GM10266 (cell line): ENCODE measurements around the gene CXCL1.

ENCODE experiments used
- DNase-seq: peaks from one replicate; pipeline ENCODE4 v3.0.0; 2012; ENCODE audit errors: extremely low spot score
- TF ChIP-seq, protein P1 (sequence below): IDR thresholded peaks from 2 replicates; pipeline ENCODE4 v1.5.1; 2012; ENCODE audit warnings: mild to moderate bottlenecking, low read depth; ENCODE audit not compliant: control insufficient read depth, insufficient read depth; ENCODE audit errors: missing control alignments

CXCL1 gene

DNA sequence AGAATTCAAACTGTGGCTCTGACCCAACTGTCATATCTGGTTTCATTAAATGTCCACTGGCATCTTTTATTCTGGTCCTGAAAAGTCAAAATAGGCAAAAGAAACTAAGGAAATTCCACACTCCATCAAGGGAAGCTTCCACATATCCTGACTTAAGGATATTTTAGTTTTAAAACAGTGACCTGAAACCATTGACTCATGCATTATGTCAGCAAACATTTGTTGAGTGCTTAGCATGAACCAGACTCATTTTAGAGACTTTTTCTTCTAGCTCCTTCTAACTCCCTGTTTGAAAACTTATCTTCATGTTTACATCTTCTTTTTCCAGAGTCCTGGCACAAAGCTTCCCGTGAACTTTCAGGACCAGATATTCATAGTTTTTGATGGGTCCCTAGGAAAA lies 6.9 kb upstream of the CXCL1 start:
- no peak for DNase-seq
- TF ChIP-seq, protein P1, sequence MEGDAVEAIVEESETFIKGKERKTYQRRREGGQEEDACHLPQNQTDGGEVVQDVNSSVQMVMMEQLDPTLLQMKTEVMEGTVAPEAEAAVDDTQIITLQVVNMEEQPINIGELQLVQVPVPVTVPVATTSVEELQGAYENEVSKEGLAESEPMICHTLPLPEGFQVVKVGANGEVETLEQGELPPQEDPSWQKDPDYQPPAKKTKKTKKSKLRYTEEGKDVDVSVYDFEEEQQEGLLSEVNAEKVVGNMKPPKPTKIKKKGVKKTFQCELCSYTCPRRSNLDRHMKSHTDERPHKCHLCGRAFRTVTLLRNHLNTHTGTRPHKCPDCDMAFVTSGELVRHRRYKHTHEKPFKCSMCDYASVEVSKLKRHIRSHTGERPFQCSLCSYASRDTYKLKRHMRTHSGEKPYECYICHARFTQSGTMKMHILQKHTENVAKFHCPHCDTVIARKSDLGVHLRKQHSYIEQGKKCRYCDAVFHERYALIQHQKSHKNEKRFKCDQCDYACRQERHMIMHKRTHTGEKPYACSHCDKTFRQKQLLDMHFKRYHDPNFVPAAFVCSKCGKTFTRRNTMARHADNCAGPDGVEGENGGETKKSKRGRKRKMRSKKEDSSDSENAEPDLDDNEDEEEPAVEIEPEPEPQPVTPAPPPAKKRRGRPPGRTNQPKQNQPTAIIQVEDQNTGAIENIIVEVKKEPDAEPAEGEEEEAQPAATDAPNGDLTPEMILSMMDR: no peak

DNA sequence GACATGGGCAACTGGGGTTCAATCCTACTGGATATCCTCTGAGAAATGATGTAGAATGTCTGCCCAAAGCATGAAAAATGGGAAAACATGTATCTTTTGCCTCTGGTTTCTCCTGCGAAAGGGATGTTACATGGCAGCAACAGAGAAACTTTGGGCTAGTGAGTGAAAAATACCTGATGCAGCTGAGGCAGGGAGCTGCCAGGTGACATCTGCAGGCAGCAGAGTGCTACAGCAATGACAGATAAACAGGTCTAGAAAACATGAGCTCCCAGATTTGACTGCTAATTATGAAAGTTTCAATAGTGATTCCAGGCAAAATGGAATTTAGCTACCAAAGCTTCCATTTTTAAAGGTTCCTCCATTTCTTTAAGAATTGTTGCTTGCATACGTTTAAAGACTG lies 4.8 kb upstream of the CXCL1 start:
- TF ChIP-seq, protein P1: peak; percentile 56
- peak; percentile 40 for DNase-seq

DNA sequence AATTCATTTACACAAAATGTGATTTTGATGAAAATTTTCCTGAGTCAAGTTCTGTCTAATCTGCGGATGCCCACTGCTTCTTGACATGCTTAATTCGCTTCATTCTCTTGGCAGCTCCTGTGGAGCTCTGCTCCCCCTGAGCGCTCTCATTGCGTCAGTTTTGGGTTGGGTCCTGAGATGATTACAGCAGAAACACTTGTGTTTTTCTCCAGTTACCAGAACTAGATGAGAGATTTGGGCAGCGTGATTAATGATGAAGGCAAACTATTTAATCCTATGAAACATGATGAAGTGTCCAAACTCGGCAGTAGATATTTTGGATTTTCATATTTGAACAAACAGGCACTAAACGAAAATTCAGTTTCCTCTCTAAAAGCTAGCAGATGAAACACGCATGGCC lies 4.2 kb upstream of the CXCL1 start:
- TF ChIP-seq, protein P1: no peak
- no peak for DNase-seq

DNA sequence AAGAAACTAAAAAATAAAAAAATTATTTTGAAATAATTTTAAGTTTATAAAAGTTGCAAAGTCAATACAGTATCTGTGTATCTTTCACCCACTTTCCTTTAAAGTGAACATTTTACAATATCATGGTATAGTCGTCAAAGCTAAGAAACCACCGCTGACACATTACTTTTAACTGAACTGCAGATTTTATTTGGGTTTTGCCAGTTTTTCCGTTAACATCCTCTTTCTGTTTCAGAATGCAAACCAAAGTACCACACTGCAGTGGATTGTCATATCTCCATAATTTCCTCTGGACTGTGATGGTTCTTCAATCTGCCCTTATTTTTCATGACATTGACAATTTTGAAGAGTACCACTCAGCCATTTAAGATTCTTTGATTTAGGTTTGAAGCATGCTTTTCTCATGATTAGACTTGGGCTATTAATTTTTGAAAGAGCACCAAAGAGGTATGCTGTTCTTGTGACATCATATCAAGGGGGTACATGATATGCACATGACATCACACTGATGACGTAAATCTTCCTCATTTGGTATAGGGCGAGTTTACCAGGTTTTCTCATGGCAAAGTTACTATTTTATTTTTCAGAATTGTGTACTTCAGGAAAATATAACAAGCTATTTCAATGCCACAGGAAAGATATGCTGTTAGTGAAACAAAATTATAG lies 3.6 kb upstream of the CXCL1 start:
- no peak for DNase-seq
- TF ChIP-seq, protein P1: no peak

DNA sequence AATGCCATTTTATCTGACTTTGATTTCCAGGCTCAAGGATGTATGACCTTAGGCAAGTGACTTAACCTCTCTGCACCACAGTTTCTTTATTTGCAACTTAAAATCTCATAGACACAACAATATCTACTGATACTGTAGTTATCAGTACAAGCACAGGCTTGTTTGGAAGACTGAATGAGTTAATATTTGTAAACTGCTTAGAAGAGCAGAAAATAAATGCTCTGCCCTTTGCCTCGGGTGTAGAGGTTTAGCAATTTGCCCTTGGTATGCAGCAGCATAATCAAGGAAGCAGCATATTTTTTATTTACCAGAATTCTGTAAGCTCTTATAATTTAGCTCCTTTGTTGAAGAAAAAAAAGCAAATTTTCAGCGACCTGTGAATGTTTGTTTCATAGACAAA lies 2.9 kb upstream of the CXCL1 start:
- no peak for DNase-seq
- TF ChIP-seq, protein P1: no peak

DNA sequence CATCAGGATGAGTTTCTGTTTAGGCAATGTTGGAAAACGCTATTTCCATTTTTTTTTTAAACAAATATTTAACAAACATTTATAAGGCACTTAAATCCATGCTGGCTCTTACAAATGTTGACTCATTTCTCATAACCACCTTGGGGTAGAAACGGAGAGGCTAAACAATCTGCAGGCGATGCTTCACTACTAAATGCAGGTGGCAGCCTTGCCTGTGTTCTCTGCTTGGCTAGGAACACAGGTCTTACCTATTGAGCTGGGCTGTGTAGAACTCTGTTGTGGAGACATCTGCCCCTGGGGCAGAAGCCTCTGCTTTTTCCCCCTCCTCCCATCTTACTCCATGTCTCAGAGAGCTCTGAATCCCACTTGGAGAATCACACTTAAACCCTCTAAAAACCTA lies 1.4 kb upstream of the CXCL1 start:
- DNase-seq: no peak
- TF ChIP-seq, protein P1: no peak

DNA sequence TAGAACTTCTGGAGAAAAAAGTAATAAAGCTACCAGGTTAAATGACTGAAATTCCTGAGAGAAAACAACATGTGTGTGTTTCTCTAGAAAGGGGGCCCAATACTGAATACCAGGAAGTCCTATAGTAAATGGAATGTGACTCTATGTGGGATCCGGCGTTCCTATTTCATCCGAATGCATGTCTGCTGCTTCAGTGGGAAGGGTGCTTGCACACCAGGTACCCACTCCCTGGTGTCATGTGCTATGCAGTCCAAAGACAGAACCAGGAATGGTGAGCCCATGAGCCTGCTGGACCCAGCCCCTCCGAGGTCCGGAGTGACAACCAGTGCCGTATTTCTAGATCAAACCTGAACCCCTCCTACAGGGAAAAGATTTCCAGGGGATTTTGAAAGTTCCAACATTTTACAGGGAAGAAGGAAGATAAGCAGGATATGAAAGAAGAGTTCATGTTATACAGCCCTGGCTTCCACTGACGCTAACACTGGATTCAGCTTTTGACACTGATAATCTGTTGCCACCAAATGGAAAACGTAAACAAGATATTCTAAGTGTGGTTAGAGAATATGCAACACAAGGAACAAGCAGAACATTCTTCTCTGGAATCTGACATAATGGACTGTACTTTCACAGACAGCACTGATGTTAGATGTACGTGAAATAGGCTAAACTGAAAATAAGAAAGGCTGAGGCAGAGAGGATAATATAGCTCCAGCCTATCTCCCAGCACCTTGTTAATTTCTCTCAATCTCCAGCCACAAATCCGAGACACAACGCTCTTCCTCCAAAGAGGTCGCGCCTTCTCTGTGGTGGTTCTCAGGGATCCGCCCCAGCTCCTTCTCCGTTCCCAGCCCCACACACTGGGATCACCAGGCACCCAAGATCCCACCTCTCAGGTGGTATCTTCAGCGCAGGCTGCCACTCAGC lies 725 bp upstream of the CXCL1 start:
- TF ChIP-seq, protein P1: no peak
- DNase-seq: no peak
